NCI-H2196 (cell line): ENCODE results near the gene KIF21B.
A peak's percentile ranks its signal among the peaks of the same experiment; 100 is the strongest.

ENCODE experiments used
- DNase-seq: peaks from one replicate; lab custom pipeline; 2025; ENCODE audit not compliant: unreplicated experiment; lab: John Stamatoyannopoulos, UW

Gene KIF21B

GRCh38 chr1:201049248-201049831 lies 25.8 kb upstream of the KIF21B start:
- no peak for DNase-seq

GRCh38 chr1:201048521-201048920 lies 25.0 kb upstream of the KIF21B start:
- DNase-seq: no peak

DNA sequence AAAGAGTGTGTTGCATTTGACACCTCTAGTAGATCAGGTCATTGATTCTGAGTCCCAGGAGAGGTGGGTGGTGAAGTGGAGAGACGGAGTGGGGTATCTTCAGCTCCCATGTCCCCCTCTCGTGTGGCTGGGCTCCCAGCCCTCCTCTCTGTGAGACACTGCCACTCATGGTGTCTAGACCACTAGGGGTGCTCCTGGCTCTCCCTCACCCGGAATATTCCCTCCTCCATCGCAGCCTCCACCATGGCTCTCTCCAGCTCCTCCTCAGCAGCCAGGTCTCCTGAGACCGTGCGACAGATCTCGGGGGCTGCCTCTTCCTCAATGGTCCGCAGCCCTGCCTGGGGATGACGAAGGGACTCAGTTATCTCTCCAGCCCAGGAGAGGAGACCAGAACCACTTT lies 20.6 kb upstream of the KIF21B start:
- no peak for DNase-seq

GRCh38 chr1:201042779-201043461 lies 19.4 kb upstream of the KIF21B start:
- peak; percentile 83 for DNase-seq

- no peak for DNase-seq
Observed at GRCh38 chr1:201041011-201041410, 17.5 kb upstream of the KIF21B start.

DNA sequence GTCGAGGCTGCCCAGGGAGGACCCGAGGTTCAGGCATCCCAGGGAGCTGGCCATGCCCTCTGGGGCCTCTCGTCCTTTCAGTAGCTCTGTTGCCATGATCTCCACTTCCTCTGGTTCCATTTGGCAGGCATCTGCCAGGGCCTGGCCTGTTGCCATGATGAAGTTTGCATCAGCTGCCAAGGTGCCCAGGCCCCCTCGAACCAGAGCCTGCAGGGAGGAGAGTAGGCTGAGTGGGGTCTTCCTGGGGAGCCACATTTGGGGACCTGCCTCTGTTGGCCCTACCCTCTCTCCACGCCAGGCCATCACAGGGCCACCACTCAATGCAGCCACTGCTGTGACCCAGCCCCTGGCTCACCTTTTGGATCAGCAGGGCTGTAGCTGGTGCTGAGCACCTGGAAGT lies 16.4 kb upstream of the KIF21B start:
- DNase-seq: peak; percentile 12

GRCh38 chr1:201039418-201039817 lies 15.9 kb upstream of the KIF21B start:
- no peak for DNase-seq

- DNase-seq: no peak
Observed at GRCh38 chr1:201038186-201038876, 14.8 kb upstream of the KIF21B start.

GRCh38 chr1:201036188-201036842 lies 12.8 kb upstream of the KIF21B start:
- DNase-seq: no peak

- no peak for DNase-seq
Observed at GRCh38 chr1:201034671-201035070, 11.2 kb upstream of the KIF21B start.

GRCh38 chr1:201032408-201032807 lies 8.9 kb upstream of the KIF21B start:
- DNase-seq: no peak

GRCh38 chr1:201028461-201028889 lies 5.0 kb upstream of the KIF21B start:
- DNase-seq: no peak

GRCh38 chr1:201026836-201027235 lies 3.3 kb upstream of the KIF21B start:
- DNase-seq: no peak

DNA sequence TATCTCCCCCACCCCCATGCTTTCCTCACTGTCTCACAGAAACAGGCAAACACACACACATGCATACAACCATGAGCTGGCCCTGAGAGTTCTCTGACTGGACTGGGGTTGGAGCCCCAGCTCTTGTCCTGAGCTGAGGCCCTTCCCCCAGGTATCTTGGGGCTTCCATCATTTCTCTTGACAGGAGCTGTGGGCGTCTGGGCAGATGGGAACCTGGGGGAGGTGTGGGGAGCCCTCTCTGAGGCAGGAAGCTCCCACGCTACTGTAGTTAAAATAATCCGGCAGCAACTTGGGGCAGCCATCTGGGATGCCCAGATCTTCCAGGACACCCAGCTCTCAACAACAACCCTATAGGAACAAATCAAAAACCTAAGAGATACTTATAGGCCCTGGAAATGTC lies 2.7 kb upstream of the KIF21B start:
- no peak for DNase-seq

- DNase-seq: no peak
Observed at GRCh38 chr1:201025571-201026002, 2.1 kb upstream of the KIF21B start.

DNA sequence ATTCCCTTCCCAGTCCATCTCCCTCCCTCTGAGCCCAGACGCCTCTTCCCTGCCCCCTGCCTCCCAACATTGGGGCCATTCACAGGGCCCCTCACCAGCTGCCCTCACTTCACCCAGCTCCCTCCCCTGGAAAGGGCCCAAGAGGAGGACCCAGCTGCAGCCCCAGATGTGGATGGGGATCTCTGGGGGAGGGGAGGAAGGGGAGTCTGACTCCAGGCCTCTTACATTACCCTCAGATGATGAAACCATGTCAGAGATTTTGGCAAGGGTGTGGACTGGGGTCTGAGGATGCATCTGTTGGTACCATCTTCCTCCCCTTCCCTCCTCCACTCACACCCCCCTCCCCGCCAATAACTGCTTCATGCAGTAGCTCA lies 1.1 kb upstream of the KIF21B start:
- no peak for DNase-seq

DNA sequence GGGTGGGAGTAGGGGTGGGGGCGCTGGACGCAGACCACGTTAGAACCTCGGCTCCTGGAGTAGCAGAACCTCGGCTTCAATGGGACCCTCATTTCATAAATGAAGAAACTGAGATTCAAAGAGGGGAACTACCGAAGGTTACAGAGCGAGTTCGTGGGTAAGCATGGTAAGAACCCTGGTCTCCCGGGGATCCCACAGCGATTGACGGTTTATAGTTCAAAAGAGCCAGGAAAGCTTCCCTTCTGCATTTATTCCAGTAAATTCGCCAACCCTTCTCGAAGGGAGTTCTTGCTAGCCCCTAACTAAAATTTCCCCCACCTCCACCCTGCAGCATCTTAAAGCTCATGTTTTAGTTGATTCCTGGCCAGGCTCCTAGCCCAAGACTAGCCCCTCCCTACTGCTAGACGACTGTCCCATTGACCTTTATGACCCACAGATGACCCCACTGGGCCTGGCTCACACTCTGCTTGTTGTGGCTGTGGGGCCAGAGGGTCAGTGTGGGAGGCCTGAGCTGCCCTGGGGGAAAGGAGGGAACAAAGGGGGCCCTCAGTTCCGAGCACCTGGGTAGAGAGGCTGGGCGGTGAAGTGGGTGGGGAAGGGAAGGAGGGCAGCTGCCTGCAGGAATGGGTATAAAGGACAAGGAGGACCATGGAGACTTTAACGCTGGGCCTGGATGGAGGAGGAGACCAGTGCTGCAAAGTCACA lies 558 bp upstream of the KIF21B start:
- no peak for DNase-seq

- no peak for DNase-seq
Observed at GRCh38 chr1:201022820-201023516, 546 bp downstream of the KIF21B start.

- DNase-seq: no peak
Observed at GRCh38 chr1:201022493-201022819, 1.1 kb downstream of the KIF21B start.

- DNase-seq: no peak
Observed at GRCh38 chr1:201021630-201022492, 1.7 kb downstream of the KIF21B start.
